GM10847 (cell line): ENCODE results near the gene PACS2.

ENCODE experiments used
- POLR2A ChIP-seq: IDR thresholded peaks from 2 replicates; pipeline ENCODE4 v1.6.1; 2011; ENCODE audit not compliant: insufficient read length; ENCODE audit errors: extremely low read depth

The PACS2 gene

GRCh38 chr14:105333613-105334364 is 19.2 kb downstream of the PACS2 start:
- TF ChIP-seq POLR2A, result no peak

DNA sequence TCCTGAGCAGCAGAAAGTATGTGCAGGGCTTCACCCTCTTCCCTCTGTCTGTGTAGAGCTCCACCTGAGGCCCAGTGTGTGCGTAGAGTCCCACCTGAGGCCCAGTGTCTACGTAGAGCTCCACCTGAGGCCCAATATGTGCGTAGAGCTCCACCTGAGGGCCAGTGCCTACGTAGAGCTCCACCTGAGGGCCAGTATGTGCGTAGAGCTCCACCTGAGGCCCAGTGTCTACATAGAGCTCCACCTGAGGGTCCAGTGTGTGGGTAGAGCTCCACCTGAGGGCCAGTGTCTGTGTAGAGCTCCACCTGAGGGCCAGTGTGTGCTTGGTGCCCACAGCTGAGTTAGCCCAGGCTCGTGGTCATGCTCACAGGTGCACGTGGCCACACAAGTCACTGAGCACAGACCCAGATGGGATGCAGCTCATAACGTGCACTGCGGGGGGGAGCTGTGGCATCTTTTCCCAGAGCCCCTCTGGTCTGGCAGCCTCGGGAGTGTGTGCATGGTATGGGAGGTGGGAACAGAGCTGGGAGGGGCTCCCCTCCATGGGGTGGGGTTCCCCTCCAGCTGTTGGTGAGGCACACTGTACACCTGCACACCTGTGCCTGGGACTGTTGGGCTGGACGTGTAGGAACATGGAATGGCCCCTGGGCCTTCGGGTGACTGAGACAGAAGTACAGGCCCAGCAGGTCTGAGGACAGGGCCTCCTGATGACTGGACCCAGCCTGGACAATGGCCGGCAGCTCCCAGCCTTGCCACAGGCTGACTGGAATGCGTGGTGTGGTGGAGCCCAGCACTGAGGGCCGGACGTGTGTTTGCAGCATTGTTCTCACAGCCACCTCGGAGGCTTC is 20.1 kb downstream of the PACS2 start:
- TF ChIP-seq POLR2A, result no peak

DNA sequence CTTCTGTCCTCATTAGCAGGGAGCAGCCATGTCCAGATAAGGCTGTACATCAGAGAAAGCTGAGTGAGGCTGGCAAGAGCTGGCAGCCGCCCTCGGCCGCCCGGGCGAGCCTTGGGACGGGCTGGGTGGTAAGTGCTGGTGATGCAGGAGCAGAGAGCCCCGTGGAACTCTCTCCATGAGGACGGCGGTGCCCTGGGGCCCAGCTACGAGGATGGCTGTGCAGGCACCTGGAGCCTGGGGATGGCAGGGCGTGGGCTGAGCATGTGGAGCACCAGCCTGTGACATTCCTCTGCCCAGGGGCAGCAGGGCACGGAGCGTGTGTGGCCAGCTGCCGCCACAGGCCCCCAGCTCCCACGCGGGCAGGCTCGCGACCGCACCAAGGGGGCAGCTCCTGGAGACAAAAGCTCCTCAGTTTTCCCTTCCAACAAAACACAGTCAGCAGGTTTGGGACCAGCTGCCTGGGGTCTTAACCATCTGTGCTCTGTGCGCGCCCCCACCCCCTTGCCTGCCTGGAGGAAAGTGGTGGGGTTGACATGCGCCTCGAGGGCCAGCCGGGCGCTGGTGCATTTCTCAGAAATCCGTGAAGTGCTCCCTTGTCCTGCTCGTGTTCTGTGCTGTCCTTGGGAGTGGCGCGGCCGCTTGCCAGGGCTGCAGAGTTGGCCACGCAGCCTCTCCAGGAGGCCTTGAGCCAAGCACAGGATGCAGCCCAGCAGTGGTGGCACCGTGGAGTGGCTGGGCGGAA is 21.4 kb downstream of the PACS2 start:
- no peak for TF ChIP-seq POLR2A

- TF ChIP-seq POLR2A, result no peak
Measured at GRCh38 chr14:105336477-105337287, 22.1 kb downstream of the PACS2 start.

DNA sequence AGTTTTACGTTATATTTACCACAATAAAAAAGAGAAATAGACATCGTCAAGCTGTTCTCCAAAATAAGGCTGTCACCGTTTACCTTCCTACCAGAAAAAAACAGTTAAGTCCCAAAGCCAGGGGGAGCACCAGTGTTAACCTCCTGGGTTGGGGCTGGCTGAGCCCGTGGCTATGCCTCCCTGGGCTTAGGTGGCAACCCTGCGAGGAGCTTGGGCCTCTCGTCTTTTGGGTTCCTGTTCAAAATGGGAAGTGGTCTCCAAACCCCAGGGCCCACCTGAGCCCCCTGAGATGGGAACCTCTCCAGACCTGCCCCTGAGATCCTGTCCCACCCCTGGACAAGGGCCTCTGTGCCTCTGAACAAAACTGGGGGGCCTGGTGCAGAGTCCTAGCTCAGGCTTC is 22.9 kb downstream of the PACS2 start:
- TF ChIP-seq POLR2A, result no peak

DNA sequence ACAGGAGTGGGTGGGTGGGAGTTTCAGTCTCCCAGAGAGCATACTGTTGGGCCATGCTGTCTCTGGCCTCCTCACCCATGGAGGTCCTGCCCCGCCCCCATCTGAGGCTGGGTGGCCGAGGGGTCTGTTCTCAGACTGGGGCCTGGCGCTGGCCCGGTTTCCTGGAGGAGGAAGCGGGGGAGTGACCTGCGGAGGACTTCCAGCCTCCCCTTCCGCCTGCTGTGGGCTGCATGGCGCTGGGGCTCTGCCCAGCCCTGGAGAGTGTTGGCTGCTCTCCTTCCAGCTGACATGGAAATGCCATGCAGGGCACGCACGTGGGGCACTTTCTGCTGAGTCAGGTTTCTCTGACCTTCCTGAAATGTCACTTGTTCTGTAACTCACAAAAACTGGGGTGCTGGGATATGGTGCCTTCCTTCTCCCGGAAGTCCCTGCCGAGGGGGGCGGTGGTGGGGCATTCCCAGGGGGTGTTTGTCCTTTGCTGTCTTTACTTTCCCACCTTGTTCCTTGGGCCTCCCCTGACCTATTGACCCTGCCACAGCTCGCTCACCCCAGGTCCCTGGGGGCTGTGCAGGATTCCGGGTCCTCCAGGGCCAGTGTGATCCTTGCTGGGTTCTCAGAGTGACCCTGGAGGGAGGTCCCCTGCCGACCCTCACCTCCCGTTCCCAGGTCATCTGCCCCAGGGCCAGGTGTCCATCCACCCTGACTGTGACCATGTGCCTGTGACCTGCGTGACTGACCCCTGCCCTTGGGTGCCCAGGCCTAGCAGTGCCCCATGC is 23.6 kb downstream of the PACS2 start:
- TF ChIP-seq POLR2A, result no peak

DNA sequence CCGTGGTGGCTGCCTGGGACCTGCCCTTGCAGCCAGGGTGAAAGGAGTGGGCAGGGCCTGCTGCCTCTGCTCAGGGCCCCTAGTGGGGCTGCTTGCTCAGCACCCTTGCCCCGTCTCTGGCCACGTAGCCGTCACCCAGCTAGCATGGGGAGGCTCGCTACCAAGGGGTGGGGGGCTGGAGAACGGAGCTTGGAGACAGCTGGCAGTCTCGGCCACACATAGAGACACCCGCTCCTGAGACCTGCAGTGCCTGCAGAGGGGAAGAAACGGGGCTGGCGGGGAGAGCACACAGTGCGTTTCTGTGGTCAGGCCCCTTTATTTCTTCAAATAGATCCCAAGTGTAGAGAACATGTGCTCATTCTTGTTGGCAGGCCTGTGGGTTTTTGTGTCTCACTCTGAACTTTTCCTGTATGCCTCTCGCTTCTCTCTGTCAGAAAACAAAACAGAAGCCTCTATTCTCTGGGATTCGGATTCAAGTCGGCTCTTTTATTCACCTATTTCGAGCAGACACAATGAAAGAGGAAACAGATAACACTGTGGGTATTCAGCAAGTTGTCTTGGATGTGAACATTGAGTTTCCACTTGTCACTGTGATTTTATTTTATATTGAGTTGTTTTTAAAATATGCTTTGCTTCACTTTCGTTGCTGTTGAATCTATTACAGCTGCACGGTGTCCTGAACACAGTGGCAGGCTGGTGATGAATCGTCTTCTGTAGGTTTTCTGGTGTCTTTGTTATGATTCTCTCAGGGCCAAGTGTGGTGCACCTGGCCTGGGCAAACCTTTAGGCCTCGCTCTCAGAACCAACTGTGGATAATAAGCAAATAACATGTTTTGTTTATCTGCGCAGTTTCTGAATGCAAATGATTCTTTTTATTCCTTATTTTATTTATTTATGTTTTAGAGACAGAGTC is 26.5 kb downstream of the PACS2 start:
- no peak for TF ChIP-seq POLR2A

DNA sequence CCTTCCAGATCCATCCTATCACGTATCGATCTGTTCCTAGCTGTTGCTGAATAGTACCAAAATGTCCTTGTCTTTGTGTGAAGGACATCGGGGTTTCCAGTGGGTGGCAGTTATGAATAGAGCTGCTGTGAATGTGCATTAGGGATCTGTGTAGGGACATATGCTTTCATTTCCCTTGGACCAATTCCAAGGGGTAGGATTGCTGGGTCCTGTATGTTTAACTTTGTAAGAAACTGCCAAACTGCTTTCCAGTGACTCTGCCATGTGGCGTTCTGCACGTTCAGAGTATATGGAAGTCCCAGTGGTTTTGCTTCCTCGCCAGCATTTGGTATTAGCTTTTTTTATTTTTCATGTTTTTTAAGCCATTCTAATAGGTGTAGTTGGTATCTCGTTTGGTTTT is 28.6 kb downstream of the PACS2 start:
- TF ChIP-seq POLR2A, result no peak

DNA sequence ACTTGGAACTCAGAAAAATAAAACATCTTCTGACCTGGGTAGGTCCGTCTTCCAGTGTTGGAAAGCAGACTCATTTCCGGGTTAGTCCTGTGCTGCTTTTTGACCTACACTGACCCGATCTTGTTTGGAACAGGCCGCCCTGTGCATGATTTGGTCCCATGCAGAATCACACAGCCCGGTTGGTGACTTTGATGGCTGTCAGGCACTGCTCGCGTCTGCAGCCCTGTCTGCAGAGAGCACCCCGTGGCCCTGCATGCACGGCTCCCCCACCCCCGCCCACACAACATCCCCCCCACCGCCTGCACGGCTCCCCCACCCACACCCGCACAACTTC is 31.6 kb downstream of the PACS2 start:
- no peak for TF ChIP-seq POLR2A

DNA sequence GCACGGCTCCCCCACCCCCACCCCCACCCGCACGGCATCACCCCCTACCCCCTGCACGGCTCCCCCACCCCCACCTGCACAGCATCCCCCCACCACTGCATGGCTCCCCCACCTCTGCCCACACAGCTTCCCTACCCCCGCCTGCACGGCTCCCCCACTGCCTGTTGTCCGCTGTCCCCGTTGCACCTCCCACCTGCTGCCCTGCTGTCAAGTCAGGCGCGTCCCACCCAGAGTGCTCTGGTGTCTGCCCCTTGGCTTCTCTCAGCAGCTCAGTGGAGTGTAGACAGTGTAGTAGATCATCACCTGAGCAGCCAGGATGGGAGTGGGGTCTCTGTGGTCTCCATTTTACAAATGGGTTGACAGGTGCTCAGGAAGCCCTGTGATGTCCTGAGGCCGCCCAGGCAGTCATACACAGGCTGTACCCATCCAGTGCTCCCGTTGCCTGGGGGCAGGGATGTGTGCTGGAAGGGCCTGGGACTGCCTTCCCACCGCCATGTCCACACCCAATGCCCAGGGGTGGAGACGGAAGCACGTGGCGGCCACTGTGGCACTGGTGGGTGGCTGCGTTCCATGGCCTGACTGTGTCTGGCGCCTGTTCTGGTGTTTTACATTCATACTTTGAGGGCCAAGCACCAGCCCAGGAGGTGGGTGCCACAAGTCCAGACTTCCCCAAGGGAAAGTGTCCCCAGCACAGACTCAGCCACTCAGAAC is 32.5 kb downstream of the PACS2 start:
- no peak for TF ChIP-seq POLR2A

DNA sequence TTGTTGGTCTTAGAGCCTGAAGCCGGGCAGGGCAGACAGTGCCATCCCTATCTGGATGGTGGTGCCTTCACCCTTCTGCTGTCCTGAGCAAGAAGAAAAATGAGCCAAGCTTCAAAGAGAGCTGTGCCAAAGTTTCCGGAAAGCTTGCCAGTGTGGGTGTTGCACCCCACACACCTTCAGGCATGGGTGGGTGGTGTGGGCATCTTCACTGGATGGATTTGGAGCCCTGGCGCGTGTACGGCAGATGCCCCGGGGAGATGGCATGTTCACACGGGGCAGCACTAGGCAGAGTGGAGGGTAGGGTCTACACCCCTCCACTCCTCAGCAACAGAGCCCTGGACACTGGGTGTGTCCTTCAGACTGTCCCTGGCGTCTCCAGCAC is 33.0 kb downstream of the PACS2 start:
- no peak for TF ChIP-seq POLR2A

DNA sequence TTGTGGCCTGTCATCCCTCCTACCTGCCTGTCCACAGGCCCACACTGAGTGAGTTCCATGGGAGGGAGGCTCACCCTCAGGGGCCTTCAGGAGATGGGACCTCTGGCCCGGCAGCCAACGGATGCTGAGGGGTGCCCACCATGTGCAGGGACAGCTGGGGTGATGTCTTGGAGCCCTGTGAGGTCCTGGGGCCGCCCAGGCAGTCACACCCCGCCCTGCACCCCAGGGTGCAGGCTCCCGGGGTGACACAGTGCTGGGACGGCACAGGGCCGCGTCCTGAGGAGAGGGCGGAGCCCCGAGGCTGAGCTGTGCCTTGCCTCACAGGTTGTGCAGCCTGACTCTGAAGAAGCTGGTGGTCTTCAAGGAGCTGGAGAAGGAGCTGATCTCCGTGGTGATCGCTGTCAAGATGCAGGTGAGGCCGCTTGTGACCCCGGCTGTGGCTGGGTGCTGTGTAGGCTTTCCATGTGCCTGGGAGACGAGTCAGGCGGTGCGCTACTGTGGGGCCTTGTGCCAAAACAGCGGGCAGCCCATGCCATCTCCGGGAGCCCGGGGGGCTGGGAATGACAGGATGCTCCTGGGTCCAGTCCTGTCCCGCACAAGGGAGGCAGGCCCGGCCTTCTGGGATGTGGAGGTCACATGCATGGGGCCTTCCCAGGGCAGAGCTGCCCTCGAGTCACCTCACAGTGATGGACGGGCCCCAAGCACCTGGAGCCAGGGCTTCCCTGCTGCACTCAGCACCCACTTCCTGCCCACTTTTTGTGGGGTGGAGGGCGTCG is 33.8 kb downstream of the PACS2 start:
- no peak for TF ChIP-seq POLR2A
